ENCODE data around the gene KLHL35. TPM values are rescaled to one million over a fixed set of nuclear protein-coding genes. Genes with fewer than 3 reads are reported as not detected.

Gene KLHL35
- total RNA-seq, 4 donors from 2014 or later: 0.97 to 5.1 (median 2.1) TPM

DNA sequence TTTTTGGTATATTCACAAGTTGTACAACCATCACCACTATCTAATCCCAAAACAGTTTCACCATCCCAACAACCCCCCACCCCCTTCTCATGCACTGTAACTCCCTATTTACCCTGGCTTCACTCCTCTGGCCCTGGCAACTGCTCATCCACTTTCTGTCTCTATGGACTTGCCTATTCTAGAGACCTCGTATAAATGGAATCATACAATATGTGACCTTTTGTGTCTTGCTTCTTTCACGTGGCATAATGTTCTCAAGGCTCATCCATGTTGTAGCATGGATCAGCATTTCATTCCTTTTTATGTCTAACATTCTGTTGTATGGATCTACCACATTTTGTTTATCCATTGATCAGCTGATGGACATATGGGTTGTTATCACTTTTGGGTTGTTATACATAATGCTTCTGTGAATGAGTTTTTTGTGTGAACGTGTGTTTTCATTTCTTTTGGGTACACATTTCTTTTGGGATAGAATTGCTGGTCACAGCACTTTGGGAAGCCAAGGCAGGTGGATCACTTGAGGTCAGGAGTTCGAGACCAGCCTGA lies 46.7 kb upstream of the KLHL35 start:
- H3K4me3 ChIP-seq: no peak overlapping the region
- H3K27ac ChIP-seq: no peak overlapping the region
- no peaks in the 10 kb centered on the region for H3K9me3 ChIP-seq
- H3K27me3 ChIP-seq: no peaks in the 10 kb centered on the region
- WGBS: 80% methylated on average over 4 of the region's 4 CpGs
- peaks cover 22% of the 10 kb centered on the region for H3K4me1 ChIP-seq
- DNase-seq (ENCODE audit: low spot score in 2 of 2): no peak
- no peak for TF ChIP-seq POLR2A (IDR thresholded peaks at IDR 0.05)
- TF ChIP-seq POLR2AphosphoS5 (IDR thresholded peaks at IDR 0.05): no peak
- no peak for TF ChIP-seq CTCF (IDR thresholded peaks at IDR 0.05)
- no peak for TF ChIP-seq EP300 (IDR thresholded peaks at IDR 0.05)
- no peaks in the 10 kb centered on the region for H3K36me3 ChIP-seq

DNA sequence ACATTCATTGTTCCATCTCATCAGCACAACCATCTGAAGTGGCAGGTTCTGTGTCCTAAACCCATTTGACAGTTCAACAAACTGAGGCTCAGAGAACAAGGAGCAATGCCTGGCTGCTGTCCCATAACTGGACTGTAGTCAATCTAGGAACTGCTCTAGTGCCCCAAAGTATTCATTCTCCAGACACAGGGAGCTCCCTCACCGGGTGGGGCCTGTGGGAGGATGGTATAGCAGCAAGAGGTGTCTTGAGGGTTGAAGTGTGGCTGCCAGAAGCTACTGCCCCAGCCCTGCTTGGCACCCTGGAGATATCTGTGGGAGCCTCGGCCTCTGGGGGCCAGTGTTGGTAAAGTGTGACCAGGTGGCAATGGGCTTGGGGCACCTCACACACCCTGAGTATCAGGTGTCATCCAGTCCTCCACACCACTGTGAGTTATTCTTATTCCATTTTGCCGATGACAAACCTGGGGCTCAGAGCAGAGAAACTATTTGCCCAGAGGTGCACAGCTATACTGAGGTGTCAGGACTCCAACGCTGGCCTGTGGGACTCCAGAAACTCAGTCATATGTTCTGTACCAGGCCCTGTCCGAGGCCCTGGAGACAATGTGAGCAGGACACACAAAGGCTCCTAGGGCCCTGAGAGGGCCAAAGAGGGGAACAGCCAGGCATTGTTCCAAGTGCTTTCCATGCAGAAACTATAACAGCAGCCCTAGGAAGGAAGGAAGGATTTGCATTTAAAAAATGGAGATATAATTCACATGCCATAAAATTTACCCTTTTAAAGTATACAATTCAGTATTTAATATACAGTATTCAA lies 46.0 kb upstream of the KLHL35 start:
- no peaks in the 10 kb centered on the region for H3K27me3 ChIP-seq
- WGBS: 78% methylated on average over 3 of the region's 5 CpGs
- no peaks in the 10 kb centered on the region for H3K36me3 ChIP-seq
- no peak for TF ChIP-seq POLR2AphosphoS5 (IDR thresholded peaks at IDR 0.05)
- TF ChIP-seq EP300 (IDR thresholded peaks at IDR 0.05): no peak
- TF ChIP-seq CTCF (IDR thresholded peaks at IDR 0.05): no peak
- TF ChIP-seq POLR2A (IDR thresholded peaks at IDR 0.05): no peak
- no peak overlapping the region for H3K4me3 ChIP-seq
- H3K9me3 ChIP-seq: no peaks in the 10 kb centered on the region
- H3K4me1 ChIP-seq: peaks cover 29% of the 10 kb centered on the region
- H3K27ac ChIP-seq: no peak overlapping the region
- DNase-seq (ENCODE audit: low spot score in 2 of 2): no peak

DNA sequence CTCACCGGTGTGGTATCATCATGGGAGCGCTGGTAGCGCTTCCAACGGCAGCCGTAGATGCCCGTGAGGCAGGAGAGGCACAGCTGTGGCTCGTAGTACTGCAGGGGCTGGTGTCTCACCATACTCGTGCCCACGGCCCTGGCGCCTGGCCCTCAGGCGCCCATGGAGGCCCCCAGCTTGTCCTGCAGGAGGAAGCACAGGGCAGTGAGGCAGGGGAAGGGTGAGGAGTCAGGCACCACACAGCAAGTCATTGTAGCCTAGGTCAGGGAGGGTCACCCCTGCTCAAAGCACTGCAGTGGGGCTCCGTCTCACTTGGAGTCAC lies 44.6 kb upstream of the KLHL35 start:
- Histone ChIP-seq H3K9me3 (no peaks in the 10 kb centered on the region), H3K4me1 (peaks cover 31% of the 10 kb centered on the region), H3K36me3 (no peaks in the 10 kb centered on the region), H3K27ac (peak overlapping the region; percentile 49), H3K27me3 (no peaks in the 10 kb centered on the region), H3K4me3 (no peak overlapping the region)
- TF ChIP-seq CTCF (IDR thresholded peaks at IDR 0.05): no peak
- TF ChIP-seq EP300 (IDR thresholded peaks at IDR 0.05): no peak
- TF ChIP-seq POLR2AphosphoS5 (IDR thresholded peaks at IDR 0.05): no peak
- TF ChIP-seq POLR2A (IDR thresholded peaks at IDR 0.05): no peak
- 87% methylated on average over 9 of the region's 12 CpGs for WGBS
- DNase-seq (ENCODE audit: low spot score in 2 of 2): no peak

GRCh38 chr11:75476739-75477613 lies 44.0 kb upstream of the KLHL35 start:
- peaks cover 31% of the 10 kb centered on the region for H3K4me1 ChIP-seq
- H3K27me3 ChIP-seq: no peaks in the 10 kb centered on the region
- peak overlapping the region; percentile 82 for H3K27ac ChIP-seq
- H3K36me3 ChIP-seq: no peaks in the 10 kb centered on the region
- DNase-seq (ENCODE audit: low spot score in 2 of 2): no peak
- no peak overlapping the region for H3K4me3 ChIP-seq
- TF ChIP-seq EP300 (IDR thresholded peaks at IDR 0.05) (no peak), POLR2A (IDR thresholded peaks at IDR 0.05) (no peak)
- 51% methylated on average over 4 of the region's 10 CpGs for WGBS
- H3K9me3 ChIP-seq: no peaks in the 10 kb centered on the region

DNA sequence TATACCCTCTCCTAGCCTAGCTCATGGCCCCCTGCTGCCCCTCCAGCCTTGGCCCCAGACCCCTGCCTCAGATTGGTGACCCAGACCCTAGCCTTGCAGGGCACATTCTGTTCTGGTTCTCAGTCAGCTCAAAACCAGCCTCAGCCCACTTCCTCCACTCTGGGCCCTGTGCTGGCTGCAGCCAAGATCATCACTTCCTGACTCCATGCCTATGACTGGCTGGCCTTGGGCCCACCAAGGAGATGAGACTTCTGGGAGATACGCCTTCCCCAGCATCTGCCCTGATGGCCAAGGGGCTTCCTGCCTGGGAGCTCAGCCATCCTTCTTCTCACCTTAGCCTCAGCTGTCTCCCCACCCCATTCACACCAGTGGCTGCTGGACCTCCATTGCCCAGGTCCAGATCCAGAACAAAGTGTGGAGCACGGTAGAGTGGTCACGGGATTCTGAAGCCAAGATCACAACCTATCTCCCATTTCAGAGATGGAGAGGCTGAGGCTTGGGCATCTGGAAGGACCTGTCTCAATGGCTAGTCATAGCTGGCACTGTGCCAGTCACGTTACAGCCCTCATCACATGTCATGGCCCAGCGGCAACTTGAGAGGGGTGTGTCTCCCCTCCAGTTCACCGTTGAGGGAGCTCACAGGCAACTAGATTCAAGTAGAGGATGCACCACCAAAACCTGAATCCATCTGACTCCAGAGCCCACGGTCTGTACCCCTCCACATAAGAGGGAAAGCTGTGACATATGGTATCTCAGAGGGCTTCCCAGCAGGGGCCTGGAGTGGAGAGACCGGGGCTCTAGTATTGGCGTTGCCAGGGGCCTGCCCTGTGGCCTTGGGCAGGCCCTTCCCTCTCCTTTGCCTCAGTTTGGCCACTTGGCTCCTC lies 43.0 kb upstream of the KLHL35 start:
- Histone ChIP-seq H3K27ac (peak overlapping the region; percentile 82), H3K27me3 (no peaks in the 10 kb centered on the region), H3K36me3 (no peaks in the 10 kb centered on the region), H3K9me3 (no peaks in the 10 kb centered on the region), H3K4me1 (peaks cover 32% of the 10 kb centered on the region), H3K4me3 (no peak overlapping the region)
- WGBS: 60% methylated on average over 8 of the region's 9 CpGs
- TF ChIP-seq POLR2A (IDR thresholded peaks at IDR 0.05) (no peak), POLR2AphosphoS5 (IDR thresholded peaks at IDR 0.05) (no peak), EP300 (IDR thresholded peaks at IDR 0.05) (no peak), CTCF (IDR thresholded peaks at IDR 0.05) (no peak)
- no peak for DNase-seq (ENCODE audit: low spot score in 2 of 2)
